ENCODE data around the gene LEKR1. TPM values are rescaled to one million over a fixed set of nuclear protein-coding genes. Genes with fewer than 3 reads are reported as not detected.

The LEKR1 gene
- total RNA-seq, 2 experiments from 2014 or later = 0.40 to 1.1 TPM

DNA sequence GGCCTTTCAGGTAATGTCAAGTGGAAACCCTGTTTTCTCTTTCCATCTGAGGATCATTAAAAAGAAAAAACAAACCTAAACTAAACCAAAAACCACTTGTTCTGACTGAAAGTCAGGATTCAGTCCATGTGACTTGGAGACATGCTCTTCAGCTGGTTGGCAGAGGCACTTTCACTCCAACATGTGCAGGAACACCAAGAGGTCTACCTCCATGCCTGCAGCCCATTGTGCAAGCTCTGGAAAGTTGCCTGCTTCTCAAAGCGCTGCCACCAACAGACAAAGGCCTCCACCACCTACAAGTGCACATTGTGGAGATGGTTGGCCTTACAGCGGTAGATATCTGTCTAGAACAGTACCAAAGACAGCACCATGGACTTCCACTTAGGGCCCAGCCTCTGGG lies 161.8 kb downstream of the LEKR1 start:
- TF ChIP-seq, protein P1, sequence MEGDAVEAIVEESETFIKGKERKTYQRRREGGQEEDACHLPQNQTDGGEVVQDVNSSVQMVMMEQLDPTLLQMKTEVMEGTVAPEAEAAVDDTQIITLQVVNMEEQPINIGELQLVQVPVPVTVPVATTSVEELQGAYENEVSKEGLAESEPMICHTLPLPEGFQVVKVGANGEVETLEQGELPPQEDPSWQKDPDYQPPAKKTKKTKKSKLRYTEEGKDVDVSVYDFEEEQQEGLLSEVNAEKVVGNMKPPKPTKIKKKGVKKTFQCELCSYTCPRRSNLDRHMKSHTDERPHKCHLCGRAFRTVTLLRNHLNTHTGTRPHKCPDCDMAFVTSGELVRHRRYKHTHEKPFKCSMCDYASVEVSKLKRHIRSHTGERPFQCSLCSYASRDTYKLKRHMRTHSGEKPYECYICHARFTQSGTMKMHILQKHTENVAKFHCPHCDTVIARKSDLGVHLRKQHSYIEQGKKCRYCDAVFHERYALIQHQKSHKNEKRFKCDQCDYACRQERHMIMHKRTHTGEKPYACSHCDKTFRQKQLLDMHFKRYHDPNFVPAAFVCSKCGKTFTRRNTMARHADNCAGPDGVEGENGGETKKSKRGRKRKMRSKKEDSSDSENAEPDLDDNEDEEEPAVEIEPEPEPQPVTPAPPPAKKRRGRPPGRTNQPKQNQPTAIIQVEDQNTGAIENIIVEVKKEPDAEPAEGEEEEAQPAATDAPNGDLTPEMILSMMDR (IDR thresholded peaks at IDR 0.05) = no peak
- ChIA-PET CTCF (no interaction called here), POLR2A (no interaction called here)
- intact Hi-C loops (cut with micrococcal nuclease) = no loop called here
- Mint-ChIP-seq H3K27me3 (peaks cover 1% of the 10 kb centered on the region), H3K27ac (no peak overlapping the region), H3K4me1 (ENCODE audit: low read depth) (no peaks in the 10 kb centered on the region), H3K9me3 (peaks cover 3% of the 10 kb centered on the region), H3K4me3 (no peak overlapping the region), H3K36me3 (ENCODE audit: low read depth) (no peaks in the 10 kb centered on the region)
- ATAC-seq (no peak), DNase-seq (no peak)

DNA sequence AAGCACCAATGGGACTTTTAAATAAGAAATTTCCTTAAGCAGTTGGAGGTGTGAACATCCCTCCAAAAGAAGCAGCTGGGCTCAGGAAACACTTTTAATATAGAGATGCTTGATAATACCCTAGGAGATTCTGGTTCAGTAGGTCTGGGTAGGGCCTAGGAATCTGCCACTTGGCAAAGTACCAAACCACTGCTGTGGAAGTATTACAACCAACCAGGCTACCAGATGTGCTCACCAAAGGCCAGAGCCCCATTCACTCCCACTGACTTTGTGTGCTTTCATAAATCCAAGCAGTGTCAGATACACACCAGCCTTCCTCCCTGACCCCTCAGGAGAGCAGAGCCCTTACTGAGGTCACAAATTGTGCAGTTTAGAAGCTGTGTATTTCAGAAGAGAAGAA lies 171.2 kb downstream of the LEKR1 start:
- no peak for ATAC-seq
- Mint-ChIP-seq H3K9me3 (no peaks in the 10 kb centered on the region), H3K4me3 (no peak overlapping the region), H3K36me3 (ENCODE audit: low read depth) (no peaks in the 10 kb centered on the region), H3K27ac (no peak overlapping the region), H3K4me1 (ENCODE audit: low read depth) (no peaks in the 10 kb centered on the region), H3K27me3 (peaks cover 5% of the 10 kb centered on the region)
- DNase-seq = no peak
- CTCF ChIA-PET = no interaction called here
- intact Hi-C loops (cut with micrococcal nuclease) = no loop called here
- TF ChIP-seq, protein P1 (IDR thresholded peaks at IDR 0.05) = no peak
- POLR2A ChIA-PET = no interaction called here

DNA sequence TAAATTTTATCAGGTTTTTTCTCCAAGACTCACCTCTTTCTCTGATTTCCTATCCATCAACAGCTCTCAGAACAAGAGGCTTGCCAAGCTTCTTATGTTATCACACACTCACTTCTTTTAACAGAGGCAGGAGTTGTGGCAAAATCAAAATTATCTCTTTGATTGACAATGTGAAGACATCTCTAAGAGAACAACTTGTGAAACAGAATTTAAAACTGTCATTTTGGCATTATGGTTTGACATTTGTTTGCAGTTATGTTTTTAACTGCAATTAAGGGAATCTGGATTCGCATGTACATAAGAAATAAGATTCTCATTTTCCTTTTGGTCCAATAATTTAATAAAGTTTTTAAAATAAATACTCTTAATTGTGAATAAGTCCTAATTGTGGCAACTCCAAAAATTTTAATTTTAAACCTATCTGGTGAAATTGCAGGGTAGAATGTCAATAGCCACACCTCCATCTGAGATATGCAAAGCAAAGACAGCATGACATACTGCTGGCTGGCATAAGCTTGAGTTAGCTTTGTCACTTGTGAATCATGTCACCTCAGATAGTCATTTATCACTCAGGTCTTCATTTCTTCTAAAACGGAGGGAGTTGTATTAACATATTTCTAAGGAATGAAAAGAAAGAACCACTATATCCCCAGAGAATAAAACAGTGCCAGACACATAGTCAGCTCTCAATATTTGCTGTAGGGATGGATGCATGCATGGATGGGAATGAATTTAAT lies 175.2 kb downstream of the LEKR1 start:
- POLR2A ChIA-PET = no interaction called here

DNA sequence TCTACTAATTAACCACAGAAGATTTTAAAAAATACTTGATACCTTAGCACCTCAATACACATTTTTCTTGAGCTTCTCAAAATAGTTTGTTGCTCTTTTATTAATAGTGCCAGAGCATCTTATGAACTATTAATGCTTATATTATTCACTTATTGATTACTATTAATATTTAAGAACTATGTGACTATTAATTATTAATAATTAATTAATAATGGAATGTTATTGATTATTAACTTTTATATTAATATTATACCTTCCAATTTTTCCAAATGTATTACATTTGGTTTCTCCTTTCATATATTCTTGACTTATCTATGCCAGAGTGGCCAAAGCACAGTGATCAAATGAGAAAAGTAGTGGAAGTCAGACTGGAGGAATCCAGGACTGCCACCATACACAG lies 195.5 kb downstream of the LEKR1 start:
- H3K4me1 Mint-ChIP-seq (ENCODE audit: low read depth) = peaks cover 2% of the 10 kb centered on the region
- DNase-seq = no peak
- no peaks in the 10 kb centered on the region for H3K27me3 Mint-ChIP-seq
- ChIA-PET POLR2A (no interaction called here), CTCF (no interaction called here)
- intact Hi-C loops (cut with micrococcal nuclease) = no loop called here
- no peaks in the 10 kb centered on the region for H3K9me3 Mint-ChIP-seq
- TF ChIP-seq, protein P1 (IDR thresholded peaks at IDR 0.05) = no peak
- no peak overlapping the region for H3K27ac Mint-ChIP-seq
- ATAC-seq = no peak
- H3K36me3 Mint-ChIP-seq (ENCODE audit: low read depth) = no peaks in the 10 kb centered on the region
- H3K4me3 Mint-ChIP-seq = no peak overlapping the region

More for the DNA sequence above, 175.2 kb downstream of the LEKR1 start:
- intact Hi-C loops (cut with micrococcal nuclease) = no loop called here
- Mint-ChIP-seq H3K27me3 (peaks cover 6% of the 10 kb centered on the region), H3K4me1 (ENCODE audit: low read depth) (no peaks in the 10 kb centered on the region), H3K4me3 (no peak overlapping the region), H3K9me3 (peaks cover 5% of the 10 kb centered on the region), H3K27ac (no peak overlapping the region), H3K36me3 (ENCODE audit: low read depth) (no peaks in the 10 kb centered on the region)
- CTCF ChIA-PET = no interaction called here
- ATAC-seq (no peak), DNase-seq (no peak)
- TF ChIP-seq, protein P1 (IDR thresholded peaks at IDR 0.05) = no peak

DNA sequence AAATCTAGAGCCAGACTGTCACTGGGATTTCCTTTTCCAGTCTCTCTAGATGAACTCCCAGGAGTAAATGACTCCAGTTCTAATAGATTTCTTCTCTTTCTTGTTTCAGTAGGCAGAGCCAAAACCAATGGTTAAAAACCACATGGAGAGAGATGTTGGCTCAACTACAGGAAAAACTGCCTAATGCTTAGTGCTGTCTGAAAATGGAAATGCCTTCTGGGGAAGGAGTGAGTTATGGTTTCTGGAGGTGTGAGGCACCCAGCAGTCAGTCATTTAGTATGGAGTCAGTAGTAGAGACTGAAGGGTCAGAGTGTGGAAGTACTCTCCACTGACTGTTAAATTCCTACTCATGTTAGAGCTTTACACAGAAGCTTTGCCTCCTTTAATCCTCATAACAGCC lies 197.1 kb downstream of the LEKR1 start:
- no peak overlapping the region for H3K27ac Mint-ChIP-seq
- no peak for ATAC-seq
- no peak overlapping the region for H3K4me3 Mint-ChIP-seq
- TF ChIP-seq, protein P1 (IDR thresholded peaks at IDR 0.05) = no peak
- no peak for DNase-seq
- POLR2A ChIA-PET = no interaction called here
- CTCF ChIA-PET = no interaction called here
- H3K4me1 Mint-ChIP-seq (ENCODE audit: low read depth) = peaks cover 5% of the 10 kb centered on the region
- H3K27me3 Mint-ChIP-seq = peaks cover 3% of the 10 kb centered on the region
- H3K9me3 Mint-ChIP-seq = no peaks in the 10 kb centered on the region
- no peaks in the 10 kb centered on the region for H3K36me3 Mint-ChIP-seq (ENCODE audit: low read depth)
- intact Hi-C loops (cut with micrococcal nuclease) = no loop called here
